ENCODE data around the gene GIPC2.

- no peak for TF ChIP-seq POLR2A (IDR thresholded peaks at IDR 0.05; ENCODE audit: low read length)
- no peak for TF ChIP-seq GATA1 (IDR thresholded peaks at IDR 0.05; ENCODE audit: low read depth, low read length)
Observed at GRCh38 chr1:78091215-78091813, 45.5 kb downstream of the GIPC2 start.
